H1 (cell line): ENCODE measurements around the gene DTD1. TPM values are rescaled to one million over a fixed set of nuclear protein-coding genes. Genes with fewer than 3 reads are reported as not detected.

Experiments used
- CTCF ChIA-PET: fragments of 300-600 bp; sonication (Branson Sonifier 250); formaldehyde crosslinking; loops from one replicate; lab custom pipeline; 2021; ENCODE audit not compliant: partially characterized antibody; lab: Charles Lee
- POLR2A ChIA-PET: fragments of 300-600 bp; sonication (Branson Sonifier 250); formaldehyde crosslinking; loops from one replicate; lab custom pipeline; 2021; ENCODE audit warnings: inconsistent platforms; ENCODE audit not compliant: partially characterized antibody; lab: Charles Lee
- DNase-seq, 2 experiments: peaks; one replicate each; pipeline versions ENCODE4 v3.0.0 to v3.0.0-alpha.2; 2010 to 2022; ENCODE audit warnings: low spot score in 2 of 2, low read depth in 1 of 2, mixed read lengths in 1 of 2
- FAIRE-seq: peaks from 2 replicates; lab custom pipeline; 2011; peaks lifted over from hg19 to GRCh38; lab: Jason Lieb, UNC
- H2AFZ ChIP-seq: 2 replicates; pipeline ENCODE4 v1.8.1; 2012; ENCODE audit warnings: low read length, inconsistent platforms
- H2AK5ac ChIP-seq: 2 replicates; pipeline ENCODE4 v1.6.1; 2013; ENCODE audit warnings: low read depth, low read length
- H2BK120ac ChIP-seq: replicated peaks from 2 replicates; pipeline ENCODE3; 2013; ENCODE audit warnings: low read depth, low read length, inconsistent platforms
- H2BK12ac ChIP-seq: 2 replicates; pipeline ENCODE4 v1.6.1; 2013; ENCODE audit warnings: low read depth, low read length
- H2BK15ac ChIP-seq: 2 replicates; pipeline ENCODE4 v1.6.1; 2013; ENCODE audit warnings: low read length
- H2BK20ac ChIP-seq: 2 replicates; pipeline ENCODE4 v1.6.1; 2013; ENCODE audit warnings: low read length
- H2BK5ac ChIP-seq: 2 replicates; pipeline ENCODE4 v1.6.1; 2013; ENCODE audit warnings: low read depth, low read length
- H3K14ac ChIP-seq: 2 replicates; pipeline ENCODE4 v1.6.1; 2013; ENCODE audit warnings: inconsistent platforms; ENCODE audit not compliant: insufficient read length
- H3K18ac ChIP-seq: 2 replicates; pipeline ENCODE4 v1.6.1; 2013; ENCODE audit warnings: low read length; ENCODE audit errors: extremely low read depth
- H3K23ac ChIP-seq: 2 replicates; pipeline ENCODE4 v1.6.1; 2013; ENCODE audit warnings: inconsistent platforms; ENCODE audit not compliant: insufficient read length
- H3K23me2 ChIP-seq: 2 replicates; pipeline ENCODE4 v1.6.1; 2013; ENCODE audit warnings: low read depth, low read length
- H3K27ac ChIP-seq: 2 replicates; pipeline ENCODE4 v1.6.1; 2011; ENCODE audit warnings: low read depth, low read length, inconsistent platforms
- H3K27me3 ChIP-seq, 4 experiments: replicated peaks in 1 of 4; 1 replicate in 1 of 4; 2 replicates in 3 of 4; pipeline versions ENCODE4 v1.6.1 to v1.8.1; 2011 to 2013; ENCODE audit warnings: low read length in 3 of 4, mild to moderate bottlenecking in 3 of 4, inconsistent platforms in 2 of 4, mixed read lengths in 2 of 4, moderate library complexity in 1 of 4; ENCODE audit not compliant: control insufficient read depth in 3 of 4, insufficient read depth in 3 of 4; ENCODE audit errors: extremely low read depth in 1 of 4
- H3K36me3 ChIP-seq, 4 experiments: 2 replicates each; pipeline versions ENCODE4 v1.6.1 to v1.8.1; 2011 to 2013; ENCODE audit warnings: mild to moderate bottlenecking in 4 of 4, low read length in 3 of 4, moderate library complexity in 2 of 4, control low read depth in 1 of 4, inconsistent platforms in 1 of 4; ENCODE audit not compliant: insufficient read depth in 4 of 4, control insufficient read depth in 2 of 4
- H3K4ac ChIP-seq: replicated peaks from 2 replicates; pipeline ENCODE3; 2013; ENCODE audit warnings: low read length, low read depth, mixed read lengths, inconsistent platforms; ENCODE audit not compliant: insufficient read length
- H3K4me1 ChIP-seq, 4 experiments: replicated peaks in 1 of 4; 1 replicate in 1 of 4; 2 replicates in 3 of 4; pipeline versions ENCODE4 v1.6.1 to v1.8.1; 2011 to 2013; ENCODE audit warnings: low read length in 3 of 4, inconsistent platforms in 2 of 4, mixed read lengths in 1 of 4; ENCODE audit not compliant: insufficient read depth in 4 of 4, control insufficient read depth in 3 of 4
- H3K4me2 ChIP-seq, 2 experiments: 2 replicates each; pipeline versions ENCODE4 v1.6.1 to v1.8.1; 2011 to 2013; ENCODE audit warnings: low read depth in 2 of 2, low read length in 2 of 2, control low read depth in 1 of 2, inconsistent platforms in 1 of 2, mild to moderate bottlenecking in 1 of 2; ENCODE audit not compliant: insufficient read depth in 1 of 2
- H3K4me3 ChIP-seq, 4 experiments: fragments of 200-600, 300-600 bp in 1 of 4; sonication (generic), shearing (Covaris generic), sonication (Bioruptor Twin) in 1 of 4; 2 replicates each; pipeline versions ENCODE4 v1.5.1 to v1.8.1; 2011 to 2016; ENCODE audit warnings: low read length in 4 of 4, low read depth in 3 of 4, control low read depth in 2 of 4, inconsistent platforms in 2 of 4, mild to moderate bottlenecking in 2 of 4, mixed read lengths in 1 of 4, moderate library complexity in 1 of 4; ENCODE audit not compliant: insufficient read depth in 2 of 4; ENCODE audit errors: extremely low read depth in 1 of 4
- H3K56ac ChIP-seq: replicated peaks from 2 replicates; pipeline ENCODE3; 2013; ENCODE audit warnings: low read depth, mild to moderate bottlenecking, mixed read lengths, low read length, inconsistent platforms; ENCODE audit not compliant: insufficient read length
- H3K79me1 ChIP-seq: 2 replicates; pipeline ENCODE4 v1.6.1; 2013; ENCODE audit warnings: low read depth, low read length, control low read depth
- H3K79me2 ChIP-seq, 2 experiments: 2 replicates each; pipeline versions ENCODE4 v1.6.1 to v1.8.1; 2012 to 2013; ENCODE audit warnings: low read length in 2 of 2, mild to moderate bottlenecking in 2 of 2, inconsistent platforms in 1 of 2; ENCODE audit not compliant: insufficient read depth in 2 of 2, control insufficient read depth in 1 of 2
- H3K9ac ChIP-seq, 4 experiments: replicated peaks in 1 of 4; 1 replicate in 1 of 4; 2 replicates in 3 of 4; pipeline versions ENCODE4 v1.6.1 to v1.8.1; 2011 to 2013; ENCODE audit warnings: low read depth in 3 of 4, low read length in 3 of 4, control low read depth in 2 of 4, mild to moderate bottlenecking in 2 of 4, moderate library complexity in 2 of 4, inconsistent platforms in 1 of 4; ENCODE audit errors: extremely low read depth in 1 of 4
- H3K9me3 ChIP-seq, 2 experiments: 2 replicates each; pipeline versions ENCODE4 v1.6.1 to v1.8.1; 2012 to 2013; ENCODE audit warnings: mild to moderate bottlenecking in 2 of 2, moderate library complexity in 2 of 2, control low read depth in 1 of 2, inconsistent platforms in 1 of 2, low read depth in 1 of 2, low read length in 1 of 2, mixed read lengths in 1 of 2; ENCODE audit not compliant: insufficient read depth in 2 of 2
- H4K20me1 ChIP-seq, 2 experiments: replicated peaks in 1 of 2; 2 replicates each; pipeline versions ENCODE3 to v1.8.1; 2011 to 2013; ENCODE audit warnings: inconsistent platforms in 2 of 2, low read length in 2 of 2, mild to moderate bottlenecking in 1 of 2; ENCODE audit not compliant: insufficient read depth in 2 of 2, control insufficient read depth in 1 of 2
- H4K5ac ChIP-seq: 2 replicates; pipeline ENCODE4 v1.6.1; 2013; ENCODE audit warnings: low read length, low read depth, mixed read lengths, inconsistent platforms; ENCODE audit not compliant: insufficient read length
- H4K8ac ChIP-seq: 2 replicates; pipeline ENCODE4 v1.8.0; 2013; ENCODE audit warnings: mild to moderate bottlenecking, moderate library complexity, low read length, inconsistent platforms; ENCODE audit not compliant: insufficient read depth; ENCODE audit errors: extremely low read depth
- H4K91ac ChIP-seq: replicated peaks from 2 replicates; pipeline ENCODE3; 2013; ENCODE audit warnings: low read length, mixed read lengths, inconsistent platforms; ENCODE audit not compliant: insufficient read length
- ASH2L ChIP-seq: fragments of 200-600, 300-600 bp; sonication (generic); IDR thresholded peaks from one replicate; pipeline ENCODE4 v1.7.1; 2017; ENCODE audit warnings: low read length
- ATF2 ChIP-seq: IDR thresholded peaks from 2 replicates; pipeline ENCODE4 v1.6.1; 2012; ENCODE audit warnings: low read length, inconsistent platforms
- BACH1 ChIP-seq: IDR thresholded peaks from 2 replicates; pipeline ENCODE4 v1.6.1; 2012; ENCODE audit warnings: low read length, improper control_type of control experiment
- BCL11A ChIP-seq, 2 experiments: IDR thresholded peaks; one replicate each; pipeline ENCODE4 v1.6.1; 2011; ENCODE audit warnings: low read depth in 2 of 2, low read length in 2 of 2, mild to moderate bottlenecking in 2 of 2
- BRCA1 ChIP-seq: IDR thresholded peaks from 2 replicates; pipeline ENCODE4 v1.6.1; 2012; ENCODE audit warnings: low read depth, low read length, improper control_type of control experiment
- CREB1 ChIP-seq: IDR thresholded peaks from 2 replicates; pipeline ENCODE4 v1.6.1; 2012; ENCODE audit warnings: inconsistent platforms
- EGR1 ChIP-seq: IDR thresholded peaks from 2 replicates; pipeline ENCODE4 v1.6.1; 2011; ENCODE audit warnings: low read depth, low read length, borderline replicate concordance
- JUND ChIP-seq: IDR thresholded peaks from 2 replicates; pipeline ENCODE4 v1.6.1; 2011; ENCODE audit warnings: mild to moderate bottlenecking, improper control_type of control experiment, low read length
- NANOG ChIP-seq: IDR thresholded peaks from 2 replicates; pipeline ENCODE4 v1.6.1; 2011; ENCODE audit warnings: low read length, low read depth, mild to moderate bottlenecking, inconsistent platforms; ENCODE audit not compliant: insufficient read depth, poor library complexity, severe bottlenecking
- SIRT6 ChIP-seq: IDR thresholded peaks from one replicate; pipeline ENCODE4 v1.7.1; 2012; ENCODE audit warnings: low read length, inconsistent platforms
- SP4 ChIP-seq: IDR thresholded peaks from 2 replicates; pipeline ENCODE4 v1.6.1; 2012; ENCODE audit warnings: low read length, inconsistent platforms
- WGBS, 2 experiments: shearing (Covaris generic) in 1 of 2; methylation state at CpG; one replicate each; pipeline versions ENCODE4 v1.1.6 to v1.1.7; 2013 to 2015; ENCODE audit warnings: low lambda C conversion rate in 2 of 2, mixed read lengths in 2 of 2, inconsistent platforms in 1 of 2, low coverage in 1 of 2, missing lambda C conversion rate in 1 of 2; ENCODE audit not compliant: insufficient replicate concordance in 2 of 2, insufficient coverage in 1 of 2, insufficient read length in 1 of 2; ENCODE audit errors: extremely low coverage in 1 of 2, missing lambda C conversion rate in 1 of 2; 5-methylcytosine and 5-hydroxymethylcytosine counted together
- polyA plus RNA-seq, 7 experiments: library from polyadenylated mRNA; depleted of rRNA in 3 of 7; stranded (reverse) in 5 of 7; unstranded in 2 of 7; fragments of >200 nt in 5 of 7; fragments of 200-250 nt in 2 of 7; gene quantifications; 1 replicate in 5 of 7; 2 replicates in 1 of 7; 4 replicates in 1 of 7; pipeline versions ENCODE4 v1.2.1 to v1.2.3, GENCODE V29; 2011 to 2013; ENCODE audit warnings: missing spikeins in 2 of 7, mixed read lengths in 2 of 7
- total RNA-seq: library from RNA; stranded (reverse); fragmentation: NEBNext Ultra II Directional; extraction: Animal tissue kit (Norgen Biotek cat#: 25700); gene quantifications from 2 replicates; pipeline ENCODE4 v1.2.1, GENCODE V29; 2021

DTD1 gene
- total and polyA plus RNA-seq, 2 of the 8 experiments (the other 6 are each of a cell fraction or from before 2014, with no cell fraction given), result 49.7 to 66.6 TPM

GRCh38 chr20:18689557-18689956 is 101.7 kb downstream of the DTD1 start:
- Histone ChIP-seq H3K4me2 (no peak overlapping the region), H3K4ac (no peak overlapping the region), H2BK120ac (no peak overlapping the region), H2AFZ (no peak overlapping the region), H4K91ac (no peak overlapping the region), H3K14ac (no peak overlapping the region), H2BK20ac (no peak overlapping the region), H3K79me2 (no peaks in the 10 kb centered on the region), H2BK15ac (no peak overlapping the region), H2BK12ac (no peak overlapping the region), H2AK5ac (no peak overlapping the region), H3K4me3 (no peak overlapping the region), H3K79me1 (peaks cover 3% of the 10 kb centered on the region; the same call in 1 of the 2 replicates), H3K9me3 (no peaks in the 10 kb centered on the region), H4K5ac (no peak overlapping the region), H4K20me1 (no peaks in the 10 kb centered on the region), H4K8ac (no peak overlapping the region), H3K27me3 (no peaks in the 10 kb centered on the region), H3K4me1 (peaks cover 0 to 3% (median 1%) of the 10 kb centered on the region in 4 experiments; a peak in 2 of 7 replicates), H3K18ac (no peak overlapping the region), H2BK5ac (no peak overlapping the region), H3K9ac (no peak overlapping the region), H3K23ac (no peak overlapping the region), H3K36me3 (no peaks in the 10 kb centered on the region), H3K56ac (no peak overlapping the region), H3K23me2 (no peaks in the 10 kb centered on the region), H3K27ac (no peak overlapping the region)
- no peak for TF ChIP-seq ATF2
- TF ChIP-seq ASH2L, result no peak
- TF ChIP-seq NANOG, result no peak
- no peak for TF ChIP-seq BRCA1
- no peak for TF ChIP-seq SP4
- no peak for TF ChIP-seq SIRT6
- TF ChIP-seq JUND, result no peak
- TF ChIP-seq CREB1, result no peak
- TF ChIP-seq BACH1, result no peak
- TF ChIP-seq BCL11A (IDR thresholded peaks at IDR 0.05; ENCODE audit: low read depth in 2 of 2, low read length in 2 of 2), result no peak
- TF ChIP-seq EGR1, result no peak
- 100% methylated on average over 1 of the region's 1 CpG; no CpG with 5 or more reads in 1 of the 2 experiments for WGBS, 2 experiments
- FAIRE-seq (no peak), DNase-seq (no peak)
- CTCF ChIA-PET, result no interaction called here
- POLR2A ChIA-PET, result interaction anchor here (1.0 kb wide), 1 partner anchor 16 kb away, joined by 4 read pairs; no protein-coding TSS in a partner anchor
